KMS-11 (cell line): ENCODE results near the gene WRAP73.

Experiments
- H2AFZ ChIP-seq: fragments of 200-600 bp; sonication (generic); 2 replicates; pipeline ENCODE4 v1.6.1; 2016; ENCODE audit warnings: antibody characterized with exemption, mixed run types, low read depth
- H3K27ac ChIP-seq: fragments of 200-600 bp; sonication (generic); 2 replicates; pipeline ENCODE4 v1.6.1; 2016; ENCODE audit warnings: mild to moderate bottlenecking, mixed run types
- H3K27me3 ChIP-seq: fragments of 200-600 bp; sonication (generic); 2 replicates; pipeline ENCODE4 v1.6.1; 2017; ENCODE audit warnings: mild to moderate bottlenecking, low read depth, mixed run types, moderate library complexity; ENCODE audit not compliant: insufficient read depth
- H3K36me3 ChIP-seq: fragments of 200-600 bp; sonication (generic); 2 replicates; pipeline ENCODE4 v1.6.1; 2017; ENCODE audit warnings: mild to moderate bottlenecking, mixed run types; ENCODE audit not compliant: insufficient read depth
- H3K4me1 ChIP-seq: fragments of 200-600 bp; sonication (generic); 2 replicates; pipeline ENCODE4 v1.6.1; 2016; ENCODE audit warnings: mild to moderate bottlenecking, low read depth, mixed run types; ENCODE audit not compliant: poor library complexity, severe bottlenecking
- H3K4me2 ChIP-seq: fragments of 200-600 bp; sonication (generic); 2 replicates; pipeline ENCODE4 v1.7.0; 2016; ENCODE audit warnings: mild to moderate bottlenecking, mixed run types
- H3K4me3 ChIP-seq: fragments of 200-600 bp; sonication (generic); IDR thresholded peaks from 2 replicates; pipeline ENCODE4 v1.6.1; 2017; ENCODE audit warnings: low read depth, low read length, mixed read lengths; ENCODE audit not compliant: insufficient read depth
- H3K79me2 ChIP-seq: fragments of 200-600 bp; sonication (generic); 2 replicates; pipeline ENCODE4 v1.6.1; 2016; ENCODE audit warnings: low read depth, mixed run types; ENCODE audit not compliant: insufficient read depth
- H3K9ac ChIP-seq: fragments of 200-600 bp; sonication (generic); 2 replicates; pipeline ENCODE4 v1.6.1; 2016; ENCODE audit warnings: mild to moderate bottlenecking, mixed run types
- H4K20me1 ChIP-seq: fragments of 200-600 bp; sonication (generic); 2 replicates; pipeline ENCODE4 v1.6.1; 2016; ENCODE audit warnings: mild to moderate bottlenecking, mixed run types; ENCODE audit not compliant: insufficient read depth
- CTCF ChIP-seq: fragments of 200-600 bp; sonication (generic); conservative IDR thresholded peaks from 2 replicates; pipeline ENCODE4 v1.6.1; 2017; ENCODE audit warnings: low read depth, mild to moderate bottlenecking, antibody characterized with exemption, low read length, moderate library complexity, mixed read lengths

WRAP73 gene

GRCh38 chr1:3657578-3658230, 7.8 kb upstream of the WRAP73 start:
- Histone ChIP-seq H3K27me3 (peaks cover 96% of the 10 kb centered on the region), H3K4me1 (no peaks in the 10 kb centered on the region), H3K27ac (no peak overlapping the region), H3K79me2 (no peaks in the 10 kb centered on the region), H3K9ac (no peak overlapping the region), H3K4me3 (no peak overlapping the region), H3K36me3 (no peaks in the 10 kb centered on the region), H3K4me2 (no peak overlapping the region), H4K20me1 (no peaks in the 10 kb centered on the region), H2AFZ (no peak overlapping the region)
- TF ChIP-seq CTCF = no peak

- H3K4me2 ChIP-seq = no peak overlapping the region
Observed at GRCh38 chr1:3657096-3657475, 7.2 kb upstream of the WRAP73 start.

GRCh38 chr1:3656450-3657095, 6.7 kb upstream of the WRAP73 start:
- Histone ChIP-seq H3K27me3 (peaks cover 86% of the 10 kb centered on the region), H3K79me2 (no peaks in the 10 kb centered on the region), H3K9ac (no peak overlapping the region), H3K4me2 (no peak overlapping the region), H3K4me1 (no peaks in the 10 kb centered on the region), H3K27ac (no peak overlapping the region), H3K36me3 (no peaks in the 10 kb centered on the region), H2AFZ (no peak overlapping the region), H3K4me3 (no peak overlapping the region), H4K20me1 (no peaks in the 10 kb centered on the region)
- TF ChIP-seq CTCF = no peak

More at GRCh38 chr1:3657096-3657475, 7.2 kb upstream of the WRAP73 start:
- Histone ChIP-seq H3K36me3 (no peaks in the 10 kb centered on the region), H3K4me1 (no peaks in the 10 kb centered on the region), H3K27ac (no peak overlapping the region), H3K27me3 (peaks cover 90% of the 10 kb centered on the region), H4K20me1 (no peaks in the 10 kb centered on the region), H3K9ac (no peak overlapping the region), H3K4me3 (no peak overlapping the region), H3K79me2 (no peaks in the 10 kb centered on the region), H2AFZ (no peak overlapping the region)
- TF ChIP-seq CTCF = no peak

GRCh38 chr1:3654549-3655281, 4.8 kb upstream of the WRAP73 start:
- Histone ChIP-seq H3K27ac (no peak overlapping the region), H3K4me1 (no peaks in the 10 kb centered on the region), H2AFZ (no peak overlapping the region), H3K9ac (no peak overlapping the region), H3K79me2 (no peaks in the 10 kb centered on the region), H3K4me3 (no peak overlapping the region), H3K36me3 (no peaks in the 10 kb centered on the region), H4K20me1 (no peaks in the 10 kb centered on the region), H3K27me3 (peaks cover 80% of the 10 kb centered on the region), H3K4me2 (no peak overlapping the region)
- TF ChIP-seq CTCF = no peak
